ENCODE data around the gene CMTM3. TPM values are rescaled to one million over a fixed set of nuclear protein-coding genes. Genes with fewer than 3 reads are reported as not detected.

Gene CMTM3
- total and polyA plus RNA-seq, 2 of the 4 experiments (the other 2 are of a cell fraction) = 4.5 to 35.5 TPM

GRCh38 chr16:66574531-66574930 is 30.0 kb upstream of the CMTM3 start:
- in situ Hi-C loops (cut with MboI; ENCODE audit: low sequenced_read_pairs) (no loop called here), dilution Hi-C loops (cut with HindIII; ENCODE audit: low sequenced_read_pairs, unreplicated experiment) (no loop called here), intact Hi-C loops (cut with micrococcal nuclease) (no loop called here)
- H2BK120ac ChIP-seq (ENCODE audit: low read depth, low read length) = no peak overlapping the region
- H2AK5ac ChIP-seq (ENCODE audit: low read depth, low read length) = no peak overlapping the region
- no TSS peak for BruUV-seq (replicated peaks)
- H2AK9ac ChIP-seq (replicated peaks; ENCODE audit: low read depth, low read length, poor library complexity) = no peak overlapping the region
- CTCF ChIA-PET = no interaction called here
- H2BK20ac ChIP-seq (ENCODE audit: low read depth, low read length) = no peak overlapping the region
- H2AFZ ChIP-seq (replicated peaks; ENCODE audit: low read length, poor library complexity) = no peak overlapping the region
- no peaks in the 10 kb centered on the region for H3K9me3 ChIP-seq (ENCODE audit: control insufficient read depth, insufficient read depth, low read length)
- no peak overlapping the region for H3K4ac ChIP-seq (ENCODE audit: low read depth, low read length)
- H3K27me3 ChIP-seq (ENCODE audit: control insufficient read depth, insufficient read depth, low read length) = peaks cover 19% of the 10 kb centered on the region
- H3K9ac ChIP-seq (ENCODE audit: low read depth, low read length) = no peak overlapping the region
- H3K79me1 ChIP-seq (ENCODE audit: low read depth in 1 of 2, low read length in 2 of 2) = no peaks in the 10 kb centered on the region
- H3K14ac ChIP-seq (replicated peaks; ENCODE audit: low read depth, low read length) = no peak overlapping the region
- 67% methylated on average over 1 of the region's 3 CpGs; no CpG with 5 or more reads in 1 of the 2 experiments for WGBS, 2 experiments (ENCODE audit: extremely low coverage in 2 of 2, insufficient read length in 1 of 2)
- ATAC-seq (ENCODE audit: low read depth) (no peak), DNase-seq (no peak)
- no peak overlapping the region for H4K5ac ChIP-seq (ENCODE audit: low read depth, low read length)
- H2BK15ac ChIP-seq (ENCODE audit: low read depth, low read length) = no peak overlapping the region
- no peak overlapping the region for H3K56ac ChIP-seq (ENCODE audit: extremely low read depth, insufficient read depth, low read length)
- H4K20me1 ChIP-seq (ENCODE audit: insufficient read depth, low read length) = peaks cover 6% of the 10 kb centered on the region; the same call in 1 of the 2 replicates
- H3K4me3 ChIP-seq (ENCODE audit: insufficient read depth, low read depth, low read length) = no peak overlapping the region
- H3K4me1 ChIP-seq (ENCODE audit: control insufficient read depth, insufficient read depth, low read length) = peaks cover 6% of the 10 kb centered on the region
- H3K18ac ChIP-seq (ENCODE audit: low read depth, low read length) = no peak overlapping the region
- POLR2A ChIA-PET (ENCODE audit: unreplicated experiment) = interaction anchor here (0.6 kb wide), 2 partner anchors 29 to 176 kb away, joined by 3 read pairs; no protein-coding TSS in a partner anchor
- H2BK5ac ChIP-seq (ENCODE audit: low read depth, low read length, poor library complexity, severe bottlenecking) = no peak overlapping the region
- H4K8ac ChIP-seq (ENCODE audit: low read depth in 2 of 2, low read length in 2 of 2) = no peak overlapping the region
- no peak overlapping the region for H3K27ac ChIP-seq (ENCODE audit: insufficient read depth, low read length)
- no peak overlapping the region for H3K4me2 ChIP-seq (ENCODE audit: low read depth, low read length)
- TF ChIP-seq, protein P1, sequence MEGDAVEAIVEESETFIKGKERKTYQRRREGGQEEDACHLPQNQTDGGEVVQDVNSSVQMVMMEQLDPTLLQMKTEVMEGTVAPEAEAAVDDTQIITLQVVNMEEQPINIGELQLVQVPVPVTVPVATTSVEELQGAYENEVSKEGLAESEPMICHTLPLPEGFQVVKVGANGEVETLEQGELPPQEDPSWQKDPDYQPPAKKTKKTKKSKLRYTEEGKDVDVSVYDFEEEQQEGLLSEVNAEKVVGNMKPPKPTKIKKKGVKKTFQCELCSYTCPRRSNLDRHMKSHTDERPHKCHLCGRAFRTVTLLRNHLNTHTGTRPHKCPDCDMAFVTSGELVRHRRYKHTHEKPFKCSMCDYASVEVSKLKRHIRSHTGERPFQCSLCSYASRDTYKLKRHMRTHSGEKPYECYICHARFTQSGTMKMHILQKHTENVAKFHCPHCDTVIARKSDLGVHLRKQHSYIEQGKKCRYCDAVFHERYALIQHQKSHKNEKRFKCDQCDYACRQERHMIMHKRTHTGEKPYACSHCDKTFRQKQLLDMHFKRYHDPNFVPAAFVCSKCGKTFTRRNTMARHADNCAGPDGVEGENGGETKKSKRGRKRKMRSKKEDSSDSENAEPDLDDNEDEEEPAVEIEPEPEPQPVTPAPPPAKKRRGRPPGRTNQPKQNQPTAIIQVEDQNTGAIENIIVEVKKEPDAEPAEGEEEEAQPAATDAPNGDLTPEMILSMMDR (conservative IDR thresholded peaks at IDR 0.05; ENCODE audit: low read depth, low read length) = no peak
- TF ChIP-seq, protein P2, sequence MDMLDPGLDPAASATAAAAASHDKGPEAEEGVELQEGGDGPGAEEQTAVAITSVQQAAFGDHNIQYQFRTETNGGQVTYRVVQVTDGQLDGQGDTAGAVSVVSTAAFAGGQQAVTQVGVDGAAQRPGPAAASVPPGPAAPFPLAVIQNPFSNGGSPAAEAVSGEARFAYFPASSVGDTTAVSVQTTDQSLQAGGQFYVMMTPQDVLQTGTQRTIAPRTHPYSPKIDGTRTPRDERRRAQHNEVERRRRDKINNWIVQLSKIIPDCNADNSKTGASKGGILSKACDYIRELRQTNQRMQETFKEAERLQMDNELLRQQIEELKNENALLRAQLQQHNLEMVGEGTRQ (IDR thresholded peaks at IDR 0.05; ENCODE audit: low read depth, low read length) = no peak
- no peak for TF ChIP-seq CHD1 (IDR thresholded peaks at IDR 0.05; ENCODE audit: low read depth, low read length)
- no peak for TF ChIP-seq RFX5 (IDR thresholded peaks at IDR 0.05; ENCODE audit: low read depth, low read length)
- TF ChIP-seq NFE2L2 (IDR thresholded peaks at IDR 0.05; ENCODE audit: low read depth, low read length) = no peak
- no peak for TF ChIP-seq POLR2A (IDR thresholded peaks at IDR 0.05; ENCODE audit: low read depth, low read length)
- no peak for TF ChIP-seq RCOR1 (IDR thresholded peaks at IDR 0.05; ENCODE audit: insufficient replicate concordance, low read length)
- TF ChIP-seq MAFK (IDR thresholded peaks at IDR 0.05; ENCODE audit: low read depth, low read length) = no peak
- no peak for TF ChIP-seq BHLHE40 (IDR thresholded peaks at IDR 0.05; ENCODE audit: low read depth, low read length)
- TF ChIP-seq FOS (IDR thresholded peaks at IDR 0.05; ENCODE audit: low read depth, low read length) = no peak
- TF ChIP-seq SMC3 (IDR thresholded peaks at IDR 0.05; ENCODE audit: low read depth, low read length) = no peak
- no peak for TF ChIP-seq CEBPB (IDR thresholded peaks at IDR 0.05; ENCODE audit: low read depth, low read length)
- TF ChIP-seq RAD21 (IDR thresholded peaks at IDR 0.05; ENCODE audit: low read length) = no peak
- TF ChIP-seq, protein P3, sequence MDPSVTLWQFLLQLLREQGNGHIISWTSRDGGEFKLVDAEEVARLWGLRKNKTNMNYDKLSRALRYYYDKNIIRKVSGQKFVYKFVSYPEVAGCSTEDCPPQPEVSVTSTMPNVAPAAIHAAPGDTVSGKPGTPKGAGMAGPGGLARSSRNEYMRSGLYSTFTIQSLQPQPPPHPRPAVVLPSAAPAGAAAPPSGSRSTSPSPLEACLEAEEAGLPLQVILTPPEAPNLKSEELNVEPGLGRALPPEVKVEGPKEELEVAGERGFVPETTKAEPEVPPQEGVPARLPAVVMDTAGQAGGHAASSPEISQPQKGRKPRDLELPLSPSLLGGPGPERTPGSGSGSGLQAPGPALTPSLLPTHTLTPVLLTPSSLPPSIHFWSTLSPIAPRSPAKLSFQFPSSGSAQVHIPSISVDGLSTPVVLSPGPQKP (IDR thresholded peaks at IDR 0.05; ENCODE audit: borderline replicate concordance, low read depth, low read length) = no peak
- TF ChIP-seq MAZ (IDR thresholded peaks at IDR 0.05; ENCODE audit: borderline replicate concordance, low read depth, low read length) = no peak
- TF ChIP-seq MXI1 (IDR thresholded peaks at IDR 0.05; ENCODE audit: borderline replicate concordance, low read depth, low read length) = no peak
- H4K91ac ChIP-seq (ENCODE audit: insufficient read depth, low read depth, low read length) = no peak overlapping the region
- peaks cover 8% of the 10 kb centered on the region for H3K9me1 ChIP-seq (ENCODE audit: insufficient read depth, low read length)
- H3K23ac ChIP-seq (ENCODE audit: low read depth, low read length) = no peak overlapping the region
- peaks cover 2% of the 10 kb centered on the region; the same call in 1 of the 2 replicates for H3K36me3 ChIP-seq (ENCODE audit: control insufficient read depth, insufficient read depth, low read length)
